Caco-2 (cell line): ENCODE results near the gene IL11. TPM values are rescaled to one million over a fixed set of nuclear protein-coding genes. Genes with fewer than 3 reads are reported as not detected.

Source experiments
- BruUV-seq: library from RNA; stranded (reverse); fragments of 400-500 nt; replicated peaks from 2 replicates; lab custom pipeline; 2021; lab: Mats Ljungman, UMichigan
- CTCF ChIA-PET: fragments of 300-600 bp; sonication (Branson Sonifier 250); formaldehyde crosslinking; loops from one replicate; lab custom pipeline; 2022; ENCODE audit warnings: antibody characterized with exemption; lab: Charles Lee
- POLR2A ChIA-PET: fragments of 300-600 bp; sonication (Branson Sonifier 250); formaldehyde crosslinking; loops from one replicate; lab custom pipeline; 2022; ENCODE audit warnings: antibody characterized with exemption; lab: Charles Lee
- DNase-seq, 2 experiments: peaks; one replicate each; pipeline versions ENCODE4 v3.0.0 to v3.0.0-alpha.2; 2020 to 2022
- H3K27me3 ChIP-seq: replicated peaks from 2 replicates; pipeline ENCODE4 v1.6.0; 2011; ENCODE audit warnings: low read length; ENCODE audit not compliant: control insufficient read depth, insufficient read depth
- H3K36me3 ChIP-seq: 2 replicates; pipeline ENCODE4 v1.5.1; 2011; ENCODE audit warnings: low read length; ENCODE audit not compliant: control insufficient read depth, insufficient read depth
- H3K4me1 ChIP-seq: fragments of 250-450 bp; sonication (Bioruptor Pico); 2 replicates; pipeline ENCODE4 v1.5.1; 2020; ENCODE audit warnings: mild to moderate bottlenecking
- H3K4me3 ChIP-seq: 2 replicates; pipeline ENCODE4 v1.5.1; 2011; ENCODE audit warnings: low read depth, mild to moderate bottlenecking, control low read depth, low read length
- H3K9me3 ChIP-seq: fragments of 250-450 bp; sonication (Bioruptor Pico); 2 replicates; pipeline ENCODE4 v1.5.1; 2020; ENCODE audit warnings: mild to moderate bottlenecking, moderate library complexity
- H3K27ac Mint-ChIP-seq: one replicate; pipeline ENCODE4 v1.8.0; 2022; ENCODE audit warnings: mixed read lengths; ENCODE audit not compliant: unreplicated experiment
- H3K27me3 Mint-ChIP-seq: one replicate; pipeline ENCODE4 v1.8.0; 2022; ENCODE audit warnings: mixed read lengths; ENCODE audit not compliant: insufficient read depth, unreplicated experiment
- H3K36me3 Mint-ChIP-seq: one replicate; pipeline ENCODE4 v1.8.0; 2022; ENCODE audit warnings: mild to moderate bottlenecking, mixed read lengths; ENCODE audit not compliant: insufficient read depth, unreplicated experiment
- H3K4me1 Mint-ChIP-seq: one replicate; pipeline ENCODE4 v1.8.0; 2022; ENCODE audit warnings: low read depth, mixed read lengths; ENCODE audit not compliant: unreplicated experiment
- H3K4me3 Mint-ChIP-seq: one replicate; pipeline ENCODE4 v1.8.0; 2022; ENCODE audit warnings: mild to moderate bottlenecking, moderate library complexity, mixed read lengths; ENCODE audit not compliant: unreplicated experiment
- H3K9me3 Mint-ChIP-seq: one replicate; pipeline ENCODE4 v1.8.0; 2022; ENCODE audit warnings: mixed read lengths; ENCODE audit not compliant: unreplicated experiment
- CTCF ChIP-seq, 2 experiments: fragments of 200-600 bp in 1 of 2; IDR thresholded peaks; 1 replicate in 1 of 2; 2 replicates in 1 of 2; pipeline versions ENCODE4 v1.5.1 to v1.8.0; 2011 to 2022; ENCODE audit warnings: antibody characterized with exemption in 1 of 2, control low read depth in 1 of 2, inconsistent platforms in 1 of 2, low read depth in 1 of 2, low read length in 1 of 2, mild to moderate bottlenecking in 1 of 2, moderate library complexity in 1 of 2; ENCODE audit not compliant: insufficient read depth in 1 of 2, severe bottlenecking in 1 of 2, unreplicated experiment in 1 of 2
- intact Hi-C: fragments of 100-400 bp; cut with micrococcal nuclease; formaldehyde crosslinking; loops from one replicate; pipeline ENCODE4 v1.10.0; 2022; ENCODE audit not compliant: unreplicated experiment
- total RNA-seq: library from RNA; stranded (reverse); gene quantifications from 2 replicates; pipeline ENCODE4 v1.2.3, GENCODE V29; 2022

IL11 gene
- total RNA-seq, 1 experiment from 2014 or later = 0.70 TPM

- peaks cover 7% of the 10 kb centered on the region for H3K27me3 Mint-ChIP-seq
- peaks cover 26% of the 10 kb centered on the region for H3K4me1 Mint-ChIP-seq
- H3K4me3 ChIP-seq = peak overlapping the region; percentile 57
- H3K36me3 ChIP-seq = no peaks in the 10 kb centered on the region
- POLR2A ChIA-PET = interaction anchor here (0.6 to 1.4 kb wide), 3 partner anchors 19 to 85 kb away, joined by 3 to 5 read pairs (median 3); partner anchors contain the start of genes BRSK1 and UBE2S
- peak in 1 of 2 experiments; percentile 70 for DNase-seq
- CTCF ChIA-PET = interaction anchor here (0.6 to 0.9 kb wide), 2 partner anchors 77 to 89 kb away, joined by 3 read pairs; partner anchors contain the start of gene HSPBP1
- no peak overlapping the region for H3K27ac Mint-ChIP-seq
- H3K27me3 ChIP-seq = no peaks in the 10 kb centered on the region; the same call in none of the 2 replicates
- no peaks in the 10 kb centered on the region for H3K9me3 ChIP-seq
- no peak for TF ChIP-seq CTCF (IDR thresholded peaks at IDR 0.05; ENCODE audit: insufficient read depth in 1 of 2, low read depth in 1 of 2, low read length in 1 of 2, severe bottlenecking in 1 of 2, unreplicated experiment in 1 of 2)
- H3K36me3 Mint-ChIP-seq = peaks cover 20% of the 10 kb centered on the region
- no peaks in the 10 kb centered on the region for H3K9me3 Mint-ChIP-seq
- no TSS peak for BruUV-seq
- H3K4me1 ChIP-seq = peaks cover 22% of the 10 kb centered on the region
- intact Hi-C loops = no loop called here
- H3K4me3 Mint-ChIP-seq = peak overlapping the region; percentile 91
These were observed 1.3 kb downstream of the IL11 start for GRCh38 chr19:55368701-55369563.

GRCh38 chr19:55368106-55368505 lies 2.2 kb downstream of the IL11 start:
- CTCF ChIA-PET = interaction anchor here (0.6 kb wide), 1 partner anchor 76 kb away, joined by 3 read pairs; no protein-coding TSS in a partner anchor
- BruUV-seq = no TSS peak
- Mint-ChIP-seq H3K27me3 (peaks cover 7% of the 10 kb centered on the region), H3K4me3 (no peak overlapping the region), H3K9me3 (no peaks in the 10 kb centered on the region), H3K36me3 (peaks cover 15% of the 10 kb centered on the region), H3K4me1 (peaks cover 21% of the 10 kb centered on the region), H3K27ac (no peak overlapping the region)
- intact Hi-C loops = no loop called here
- no peaks in the 10 kb centered on the region for H3K36me3 ChIP-seq
- H3K4me3 ChIP-seq = no peak overlapping the region
- no peaks in the 10 kb centered on the region; the same call in none of the 2 replicates for H3K27me3 ChIP-seq
- DNase-seq = no peak
- H3K4me1 ChIP-seq = peaks cover 16% of the 10 kb centered on the region
- no peak for TF ChIP-seq CTCF (IDR thresholded peaks at IDR 0.05; ENCODE audit: insufficient read depth in 1 of 2, low read depth in 1 of 2, low read length in 1 of 2, severe bottlenecking in 1 of 2, unreplicated experiment in 1 of 2)
- POLR2A ChIA-PET = interaction anchor here (0.6 to 1.4 kb wide), 3 partner anchors 18 to 85 kb away, joined by 3 to 5 read pairs (median 3); partner anchors contain the start of genes BRSK1 and UBE2S
- no peaks in the 10 kb centered on the region for H3K9me3 ChIP-seq

GRCh38 chr19:55366790-55367189 lies 3.5 kb downstream of the IL11 start:
- Mint-ChIP-seq H3K27ac (no peak overlapping the region), H3K4me3 (no peak overlapping the region), H3K4me1 (peaks cover 14% of the 10 kb centered on the region), H3K27me3 (peaks cover 7% of the 10 kb centered on the region), H3K36me3 (peaks cover 9% of the 10 kb centered on the region), H3K9me3 (no peaks in the 10 kb centered on the region)
- Histone ChIP-seq H3K36me3 (no peaks in the 10 kb centered on the region), H3K4me1 (peaks cover 8% of the 10 kb centered on the region; the same call in 1 of the 2 replicates), H3K9me3 (no peaks in the 10 kb centered on the region), H3K27me3 (no peaks in the 10 kb centered on the region; the same call in 1 of the 2 replicates), H3K4me3 (no peak overlapping the region)
- ChIA-PET POLR2A (no interaction called here), CTCF (no interaction called here)
- BruUV-seq = no TSS peak
- TF ChIP-seq CTCF (IDR thresholded peaks at IDR 0.05; ENCODE audit: insufficient read depth in 1 of 2, low read depth in 1 of 2, low read length in 1 of 2, severe bottlenecking in 1 of 2, unreplicated experiment in 1 of 2) = no peak
- intact Hi-C loops = no loop called here
- no peak for DNase-seq
